Measurements from ENCODE around the gene THAP7. TPM values are rescaled to one million over a fixed set of nuclear protein-coding genes. Genes with fewer than 3 reads are reported as not detected.

THAP7 gene
- total RNA-seq, 1 experiment from 2014 or later = 27.7 TPM

GRCh38 chr22:21025266-21025665 lies 23.3 kb upstream of the THAP7 start:
- ChIA-PET RAD21 (ENCODE audit: low non-redundant PET in 1 of 2, low total read pairs in 2 of 2, uncharacterized antibody in 2 of 2, unreplicated experiment in 2 of 2) (no interaction called here), POLR2A (interaction anchor here (0.7 kb wide), 1 partner anchor 13 kb away, joined by 3 read pairs; no protein-coding TSS in a partner anchor), CTCF (no interaction called here)
- Histone ChIP-seq H4K20me1 (ENCODE audit: insufficient read depth) (no peaks in the 10 kb centered on the region), H3K9me2 (ENCODE audit: insufficient read depth) (no peaks in the 10 kb centered on the region), H3K27me3 (ENCODE audit: insufficient read depth, low read length) (no peaks in the 10 kb centered on the region), H3K9me3 (ENCODE audit: control insufficient read depth in 1 of 2, insufficient read depth in 1 of 2, low read depth in 1 of 2, low read length in 2 of 2) (no peaks in the 10 kb centered on the region), H3K9ac (ENCODE audit: low read length) (no peak overlapping the region), H3K36me3 (ENCODE audit: control insufficient read depth in 1 of 2, insufficient read depth in 2 of 2, low read length in 2 of 2) (no peaks in the 10 kb centered on the region), H3K27ac (ENCODE audit: low read depth, low read length) (no peak overlapping the region), H3K79me2 (ENCODE audit: insufficient read depth, low read length) (no peaks in the 10 kb centered on the region), H3K4me1 (ENCODE audit: control insufficient read depth in 1 of 2, insufficient read depth in 2 of 2, low read length in 2 of 2) (no peaks in the 10 kb centered on the region), H3K4me3 (replicated peaks in 1 of 2; ENCODE audit: low read depth in 1 of 2, low read length in 2 of 2) (no peak overlapping the region), H3K4me2 (ENCODE audit: low read length) (no peak overlapping the region), H2AFZ (ENCODE audit: low read depth, low read length, poor library complexity, severe bottlenecking) (no peak overlapping the region)
- no peak for ATAC-seq
- no TSS peak for BruUV-seq (replicated peaks)
- intact Hi-C loops (cut with micrococcal nuclease) = no loop called here
- DNase-seq (ENCODE audit: low read depth, low spot score) = no peak
- TF ChIP-seq TCF7L2 (IDR thresholded peaks at IDR 0.05; ENCODE audit: borderline replicate concordance, extremely low read depth, insufficient read depth, insufficient read length) (no peak), FOSL1 (IDR thresholded peaks at IDR 0.05; ENCODE audit: low read depth) (no peak), SIN3A (IDR thresholded peaks at IDR 0.05; ENCODE audit: low read depth) (no peak), EGR1 (IDR thresholded peaks at IDR 0.05; ENCODE audit: low read depth) (no peak), POLR2A (IDR thresholded peaks at IDR 0.05; ENCODE audit: borderline replicate concordance, extremely low read depth, insufficient read depth, insufficient read length) (no peak), SP1 (IDR thresholded peaks at IDR 0.05; ENCODE audit: low read depth) (no peak), POLR2AphosphoS5 (IDR thresholded peaks at IDR 0.05; ENCODE audit: low read depth, low read length) (no peak), RAD21 (IDR thresholded peaks at IDR 0.05; ENCODE audit: low read depth) (no peak), JUND (IDR thresholded peaks at IDR 0.05) (no peak), ZNF274 (IDR thresholded peaks at IDR 0.05; ENCODE audit: low read depth, low read length) (no peak), CTCF (IDR thresholded peaks at IDR 0.05 in 2 of 3, conservative IDR thresholded peaks at IDR 0.05 in 1 of 3; ENCODE audit: borderline replicate concordance in 1 of 3, insufficient read depth in 1 of 3, low read depth in 2 of 3, low read length in 2 of 3) (no peak), REST (IDR thresholded peaks at IDR 0.05; ENCODE audit: low read depth) (no peak), YY1 (IDR thresholded peaks at IDR 0.05; ENCODE audit: extremely low read depth, insufficient replicate concordance, low read depth, low read length) (no peak), EZH2 (IDR thresholded peaks at IDR 0.05) (no peak), ELF1 (IDR thresholded peaks at IDR 0.05; ENCODE audit: borderline replicate concordance, low read depth) (no peak)
- TF ChIP-seq, protein P1, sequence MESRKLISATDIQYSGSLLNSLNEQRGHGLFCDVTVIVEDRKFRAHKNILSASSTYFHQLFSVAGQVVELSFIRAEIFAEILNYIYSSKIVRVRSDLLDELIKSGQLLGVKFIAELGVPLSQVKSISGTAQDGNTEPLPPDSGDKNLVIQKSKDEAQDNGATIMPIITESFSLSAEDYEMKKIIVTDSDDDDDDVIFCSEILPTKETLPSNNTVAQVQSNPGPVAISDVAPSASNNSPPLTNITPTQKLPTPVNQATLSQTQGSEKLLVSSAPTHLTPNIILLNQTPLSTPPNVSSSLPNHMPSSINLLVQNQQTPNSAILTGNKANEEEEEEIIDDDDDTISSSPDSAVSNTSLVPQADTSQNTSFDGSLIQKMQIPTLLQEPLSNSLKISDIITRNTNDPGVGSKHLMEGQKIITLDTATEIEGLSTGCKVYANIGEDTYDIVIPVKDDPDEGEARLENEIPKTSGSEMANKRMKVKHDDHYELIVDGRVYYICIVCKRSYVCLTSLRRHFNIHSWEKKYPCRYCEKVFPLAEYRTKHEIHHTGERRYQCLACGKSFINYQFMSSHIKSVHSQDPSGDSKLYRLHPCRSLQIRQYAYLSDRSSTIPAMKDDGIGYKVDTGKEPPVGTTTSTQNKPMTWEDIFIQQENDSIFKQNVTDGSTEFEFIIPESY (IDR thresholded peaks at IDR 0.05; ENCODE audit: extremely low read depth, insufficient replicate concordance, low read length) = no peak

Measured in HCT116 (cell line).